ENCODE measurements around the gene PPP1R3E.
"Not testable (repeated sequence)": the region's sequence is repeated elsewhere in the genome, so short reads cannot be mapped to it uniquely, and the experiment has no call there.

The PPP1R3E gene

DNA sequence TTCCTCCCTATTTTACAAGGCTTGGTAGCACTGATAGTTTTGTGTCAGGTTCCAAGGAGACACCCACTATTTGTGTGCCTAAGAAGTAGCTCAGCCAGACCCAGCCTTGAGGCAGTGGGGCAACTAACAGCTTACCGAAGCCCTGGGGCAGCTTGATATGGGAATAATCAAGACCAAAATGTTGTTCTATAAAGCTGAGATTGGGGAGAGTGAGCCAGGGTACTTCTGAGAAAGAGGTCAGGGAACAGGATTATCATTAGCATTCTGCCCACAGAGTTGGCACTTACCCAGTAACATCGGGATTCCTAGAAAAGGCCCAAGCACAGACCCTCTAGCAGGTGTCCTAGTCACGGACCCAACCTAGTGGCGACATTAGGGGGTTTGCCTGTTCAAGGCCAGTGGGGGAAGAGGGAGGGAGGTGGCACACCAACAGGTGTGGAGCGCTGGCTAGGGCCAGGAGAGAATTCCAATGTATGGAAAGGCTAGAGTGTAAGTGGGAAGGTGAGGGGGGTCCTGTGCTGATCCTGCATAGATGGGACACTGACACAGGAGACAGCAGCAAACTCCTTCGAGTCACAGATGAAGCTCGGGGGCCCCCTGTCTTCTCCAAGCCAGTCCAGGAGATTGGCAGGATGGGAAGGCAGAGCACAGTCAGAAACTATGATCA is 4.9 kb downstream of the PPP1R3E start:
- DNase-seq: no peak

DNA sequence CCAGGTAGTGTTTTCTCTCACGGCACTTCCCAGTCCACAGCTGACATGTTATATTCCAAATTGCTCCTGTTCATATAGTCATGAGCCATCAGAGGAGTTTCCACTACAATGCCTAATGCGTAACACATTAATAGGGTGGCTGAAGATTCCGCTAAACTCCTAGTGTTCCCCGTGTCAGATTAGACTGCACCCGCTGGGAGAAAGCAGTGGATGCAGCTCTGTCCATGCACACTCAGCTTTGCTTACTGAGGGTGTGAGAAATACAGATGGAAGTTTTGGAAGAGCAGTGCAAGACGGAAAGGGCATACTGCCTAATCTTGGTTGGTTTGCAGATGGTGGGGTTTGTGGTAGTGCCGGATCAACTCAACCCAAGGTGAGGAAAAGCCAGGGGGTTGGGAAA is 5.6 kb downstream of the PPP1R3E start:
- DNase-seq: no peak

DNA sequence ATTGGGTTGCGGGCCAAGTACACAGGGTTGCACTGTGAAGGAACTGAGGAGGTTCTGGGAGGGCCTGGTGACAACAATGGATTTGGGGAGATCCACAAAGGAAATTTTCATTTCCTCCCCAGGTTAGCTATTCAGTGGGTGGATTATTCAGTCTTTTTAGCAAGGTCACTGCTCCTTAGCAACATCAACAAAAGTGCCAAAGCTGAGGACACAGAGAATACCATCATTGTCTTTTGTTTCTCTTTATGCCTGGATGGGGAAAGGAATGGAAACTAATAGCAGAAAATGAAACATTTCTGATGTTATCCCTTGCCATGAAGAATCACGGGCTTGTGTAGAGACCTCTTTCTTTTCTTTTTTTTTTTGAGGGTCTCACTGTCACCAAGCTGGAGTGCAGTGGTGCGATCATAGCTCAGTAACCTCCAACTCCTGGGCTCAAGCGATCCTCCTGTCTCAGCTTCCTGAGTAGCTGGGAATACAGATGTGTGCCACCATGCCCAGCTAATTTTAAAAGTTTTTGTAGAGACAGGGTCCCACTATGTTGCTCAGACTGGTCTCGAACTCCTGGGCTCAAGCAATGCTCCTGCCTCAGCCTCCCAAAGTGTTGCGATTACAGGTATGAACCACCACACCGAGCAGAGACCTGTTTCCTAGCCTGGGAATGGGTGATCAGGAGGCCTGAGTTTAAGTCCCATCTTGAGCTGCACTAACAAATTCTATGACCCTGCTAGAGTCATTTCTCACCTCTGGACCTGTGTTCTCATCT is 6.5 kb downstream of the PPP1R3E start:
- DNase-seq: no peak

DNA sequence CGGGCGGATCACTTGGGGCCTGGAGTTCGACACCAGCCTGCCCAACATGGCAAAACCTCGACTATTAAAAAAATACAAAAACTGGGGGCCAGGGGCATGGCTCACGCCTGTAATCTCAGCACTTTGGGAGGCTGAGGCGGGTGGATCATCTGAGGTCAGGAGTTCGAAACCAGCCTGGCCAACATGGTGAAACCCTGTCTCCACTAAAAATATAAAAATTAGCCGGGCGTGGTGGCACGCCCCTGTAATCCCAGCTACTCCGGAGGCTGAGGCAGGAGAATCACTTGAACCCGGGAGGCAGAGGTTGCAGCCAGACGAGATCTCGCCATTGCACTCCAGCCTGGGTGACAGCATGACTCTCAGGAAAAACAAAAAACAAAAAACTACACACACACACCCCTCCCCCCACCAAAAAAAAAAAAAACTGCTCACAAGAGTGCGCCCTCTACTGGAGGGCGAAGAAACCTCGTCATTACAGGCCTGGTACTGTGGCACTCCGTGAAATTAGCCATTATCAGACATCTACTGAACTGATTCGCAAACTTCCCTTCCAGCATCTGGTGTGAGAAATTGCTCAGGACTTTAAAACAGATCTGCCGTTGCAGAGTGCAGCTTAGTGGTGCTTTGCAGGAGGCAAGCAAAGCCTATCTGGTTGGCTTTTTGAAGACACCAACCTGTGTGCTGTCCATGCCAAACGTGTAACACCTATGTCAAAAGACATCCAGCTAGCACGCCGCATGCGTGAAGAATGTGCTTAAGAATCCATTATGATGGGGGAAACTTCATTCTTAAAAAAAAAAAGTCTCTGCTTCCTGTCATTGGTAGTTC is 7.7 kb downstream of the PPP1R3E start:
- DNase-seq: peak in 2 of 4 experiments; percentile 21 to 33

DNA sequence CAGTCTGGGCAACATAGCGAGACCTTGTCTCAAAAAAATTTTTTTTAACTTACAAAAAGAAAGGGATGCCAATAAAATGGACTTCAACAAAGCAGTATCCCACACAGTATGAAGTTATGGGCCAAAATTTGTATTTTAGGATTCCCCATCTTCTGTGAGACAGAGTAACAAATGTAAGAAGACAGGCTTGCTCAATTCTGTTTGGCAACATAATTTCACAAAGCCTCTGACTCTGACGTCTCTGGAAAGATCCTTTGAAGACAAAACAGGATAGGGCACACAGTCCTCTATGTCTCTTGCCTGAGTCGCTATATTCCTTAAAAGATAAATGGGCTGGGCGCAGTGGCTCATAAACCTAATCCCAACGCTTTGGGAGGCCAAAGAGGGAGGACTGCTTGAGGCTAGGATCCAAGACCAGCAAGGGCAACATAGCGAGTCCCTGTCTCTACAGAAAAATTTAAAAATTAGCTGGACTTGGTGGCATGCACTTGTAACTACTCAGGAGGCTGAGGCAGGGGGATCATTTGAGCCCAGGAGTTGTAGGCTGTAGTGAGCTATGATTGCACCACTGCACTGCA is 15.7 kb downstream of the PPP1R3E start:
- DNase-seq: no peak

DNA sequence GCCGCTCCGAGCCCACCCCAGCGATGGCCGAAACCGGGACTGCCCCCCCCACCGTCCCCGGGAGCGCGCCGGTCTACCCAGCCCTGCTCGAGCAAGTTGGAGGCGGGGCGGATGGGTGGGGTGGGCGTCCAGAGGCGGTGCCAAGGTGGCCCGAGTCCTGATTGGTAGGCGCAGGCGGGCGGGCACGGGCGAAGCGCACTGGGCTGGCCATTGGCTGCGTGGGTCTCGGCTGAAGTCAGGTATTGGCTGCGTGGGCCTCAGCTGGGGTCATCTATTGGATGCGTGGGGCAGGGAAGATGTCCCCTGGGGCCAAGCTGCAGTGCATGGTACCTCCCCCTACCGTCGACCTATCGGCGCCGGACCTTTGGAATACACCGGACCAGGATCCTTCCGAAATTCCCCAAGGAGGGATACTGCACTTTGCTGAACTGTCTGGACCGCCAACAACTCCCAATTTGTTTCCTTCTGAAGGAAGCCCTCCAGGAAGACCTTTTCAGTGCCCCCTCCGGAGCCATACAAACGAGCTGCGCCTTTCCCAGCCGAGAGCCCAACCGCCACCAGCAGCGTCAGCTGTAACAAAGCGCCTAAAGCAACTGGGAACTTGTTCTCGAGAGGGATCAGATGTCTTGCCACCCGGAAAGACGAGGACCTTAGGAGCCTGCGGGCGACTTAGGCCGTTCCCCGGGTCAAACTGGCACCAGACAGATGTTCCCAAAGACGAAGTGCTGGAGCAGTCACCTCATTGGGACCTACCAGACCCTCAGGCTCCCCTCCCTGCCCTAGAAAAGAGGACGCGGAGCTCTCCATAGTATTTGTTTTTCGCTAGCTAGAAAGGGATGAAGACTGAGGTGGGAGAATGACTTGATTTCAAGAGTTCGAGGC is 16.4 kb downstream of the PPP1R3E start, which contains the start of gene HOMEZ:
TSS of gene HOMEZ (minus strand) at position 113 of the 882 bp plus-strand sequence. CDS start 180 bp downstream, outside the sequence.
- DNase-seq: peak; percentile 91 to 98 (median 94)

DNA sequence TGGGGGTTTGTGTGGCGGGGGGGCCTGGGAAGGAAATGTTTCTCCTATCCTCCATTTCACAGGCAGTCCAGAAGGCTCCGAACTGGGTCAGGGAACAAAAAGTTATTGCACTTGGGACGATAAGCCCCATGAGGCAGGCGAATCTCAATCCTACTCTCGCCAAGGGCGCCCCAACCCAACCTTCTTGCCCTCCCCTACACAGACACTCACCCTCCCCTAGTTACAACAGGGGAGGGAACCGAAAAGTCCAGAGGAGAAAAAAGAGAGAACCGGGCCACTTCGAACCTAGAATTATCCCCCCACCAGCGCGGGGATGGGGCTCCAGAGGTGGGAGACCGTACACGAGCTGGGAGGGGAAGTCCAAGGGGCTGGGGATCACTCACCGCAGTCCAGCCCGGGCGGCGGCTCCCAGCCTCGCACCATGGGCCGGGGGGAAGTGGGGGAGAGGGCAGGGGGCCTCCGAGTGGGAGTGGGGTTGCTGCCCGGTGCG is 17.1 kb downstream of the PPP1R3E start:
- DNase-seq: peak in 1 of 4 experiments; percentile 25

DNA sequence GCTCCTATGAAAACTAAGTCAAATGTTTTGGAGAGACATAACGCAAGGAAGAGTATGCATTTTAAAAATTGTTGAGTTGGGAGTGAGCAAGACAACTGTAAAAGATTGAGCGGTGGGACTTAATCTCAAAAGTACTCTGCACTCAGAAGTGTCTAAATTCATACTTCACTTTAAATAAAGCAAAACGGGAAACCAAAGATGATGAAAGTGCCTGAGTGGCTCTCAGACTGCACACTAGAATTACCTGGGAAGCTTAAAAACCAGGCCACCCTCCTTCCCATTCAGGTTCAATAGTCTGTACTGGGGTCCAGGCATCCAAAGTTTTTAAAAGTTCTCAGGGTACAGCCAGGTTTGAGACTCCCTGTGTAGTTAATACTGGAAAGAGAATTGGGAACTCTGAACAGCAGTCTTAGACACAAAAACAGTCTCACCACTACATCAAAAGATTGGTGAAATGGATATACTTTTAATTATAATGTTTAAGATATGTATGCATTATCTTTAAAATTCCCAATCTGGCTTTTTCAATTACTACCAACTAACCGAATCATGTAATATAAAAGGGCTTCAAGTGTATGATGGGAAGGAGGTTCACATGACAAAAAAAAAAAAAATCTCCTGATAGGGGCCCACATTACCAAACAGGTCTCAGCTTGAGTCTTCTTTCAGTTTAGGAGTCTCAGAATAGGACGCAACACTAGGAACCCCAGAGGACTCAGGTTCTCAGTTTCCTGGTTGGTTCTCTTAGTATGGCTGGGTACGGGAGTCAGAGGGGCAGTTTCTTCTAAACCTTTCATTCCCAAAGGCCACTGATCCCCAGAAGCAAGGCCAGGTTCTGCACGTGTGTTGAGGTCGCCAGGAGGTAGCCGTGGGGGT is 17.8 kb downstream of the PPP1R3E start:
- DNase-seq: no peak

DNA sequence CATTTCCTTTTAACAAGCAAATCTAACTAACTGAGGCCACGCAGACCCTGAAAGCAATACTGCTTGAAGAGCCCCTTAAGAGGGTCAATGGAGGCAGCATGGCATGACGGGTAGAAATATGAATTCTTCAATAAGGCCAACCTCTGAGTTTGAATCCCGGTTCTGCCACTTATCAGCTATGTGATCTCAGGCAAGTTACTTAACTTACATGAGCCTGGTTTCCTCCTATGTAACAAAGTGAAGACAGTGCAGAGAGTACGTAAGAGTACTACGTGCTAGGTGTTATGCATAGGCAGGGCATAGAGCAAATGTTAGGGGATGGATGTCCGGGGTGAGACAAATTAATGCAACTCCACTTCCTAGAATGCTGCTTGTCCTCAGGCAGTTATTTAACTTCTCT is 21.4 kb downstream of the PPP1R3E start:
- DNase-seq: no peak

DNA sequence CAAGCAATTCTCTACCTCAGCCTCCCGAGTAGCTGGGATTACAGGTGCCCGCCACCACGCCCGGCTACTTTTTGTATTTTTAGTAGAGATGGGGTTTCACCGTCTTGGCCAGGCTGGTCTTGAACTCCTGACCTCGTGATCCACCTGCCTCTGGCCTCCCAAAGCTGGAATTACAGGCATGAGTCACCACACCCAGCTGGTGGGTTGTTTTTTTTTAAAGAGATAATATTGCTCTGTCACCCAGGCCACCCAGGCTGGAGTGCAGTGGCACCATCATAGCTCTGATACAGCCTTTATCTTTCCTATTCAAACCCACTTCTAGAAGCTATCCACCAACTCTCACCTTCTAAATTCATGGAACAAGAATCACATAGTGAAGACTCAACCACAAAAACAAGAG is 24.7 kb downstream of the PPP1R3E start:
- not testable (repeated sequence) for DNase-seq

DNA sequence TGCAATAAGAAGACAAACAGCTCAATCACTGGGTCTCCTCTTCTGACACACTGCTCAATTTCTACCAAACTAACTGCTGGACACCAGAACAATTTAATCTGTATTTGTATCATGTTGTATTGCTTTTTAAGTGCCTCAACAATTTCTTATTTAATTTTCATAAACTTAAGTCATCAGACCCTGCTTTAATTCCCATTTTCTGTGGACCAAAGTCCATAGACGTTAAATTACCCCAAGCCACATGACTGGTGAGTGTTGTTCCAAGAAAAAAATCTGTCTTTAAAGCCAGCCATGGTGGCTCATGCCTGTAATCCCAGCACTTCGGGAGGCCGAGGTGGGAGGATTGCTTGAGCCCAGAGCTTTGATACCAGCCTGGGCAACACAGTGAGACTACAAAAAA is 25.5 kb downstream of the PPP1R3E start:
- DNase-seq: no peak

DNA sequence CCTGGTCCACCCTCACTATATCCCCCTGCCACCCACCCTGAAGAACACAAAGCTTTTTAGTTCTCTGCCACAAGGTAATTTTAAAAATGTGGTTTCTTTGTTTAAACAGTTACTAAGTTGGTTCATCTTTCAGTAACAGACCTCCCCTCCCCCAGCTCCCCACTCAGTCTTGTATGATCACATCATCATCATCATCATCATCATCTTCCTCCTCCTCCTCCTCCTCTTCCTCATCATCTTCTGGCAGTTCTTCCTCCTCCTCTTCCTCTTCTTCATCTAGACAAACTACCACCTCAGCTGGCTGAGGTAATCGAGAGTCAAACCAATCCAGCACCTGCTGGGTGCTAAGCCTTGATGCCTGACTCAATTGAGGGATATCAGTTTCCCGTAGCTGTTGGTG is 27.2 kb downstream of the PPP1R3E start:
- DNase-seq: no peak

DNA sequence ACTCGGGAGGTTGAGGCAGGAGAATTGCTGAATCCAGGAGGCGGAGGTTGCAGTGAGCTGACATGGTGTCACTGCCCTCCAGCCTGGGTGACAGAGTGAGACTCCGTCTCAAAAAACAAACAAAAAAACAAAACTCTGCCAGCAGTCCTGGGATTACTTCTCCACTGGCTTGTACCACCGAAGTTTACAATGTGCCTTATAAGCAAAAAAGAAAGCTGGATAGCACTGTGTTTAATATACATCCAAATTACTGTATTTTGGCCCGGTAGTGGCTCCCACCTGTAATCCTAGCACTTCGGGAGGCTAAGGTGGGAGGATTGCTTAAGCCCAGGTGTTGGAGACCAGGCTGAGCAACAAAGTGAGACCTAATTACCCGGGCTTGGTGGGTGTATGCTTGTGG is 33.5 kb downstream of the PPP1R3E start:
- no peak for DNase-seq

DNA sequence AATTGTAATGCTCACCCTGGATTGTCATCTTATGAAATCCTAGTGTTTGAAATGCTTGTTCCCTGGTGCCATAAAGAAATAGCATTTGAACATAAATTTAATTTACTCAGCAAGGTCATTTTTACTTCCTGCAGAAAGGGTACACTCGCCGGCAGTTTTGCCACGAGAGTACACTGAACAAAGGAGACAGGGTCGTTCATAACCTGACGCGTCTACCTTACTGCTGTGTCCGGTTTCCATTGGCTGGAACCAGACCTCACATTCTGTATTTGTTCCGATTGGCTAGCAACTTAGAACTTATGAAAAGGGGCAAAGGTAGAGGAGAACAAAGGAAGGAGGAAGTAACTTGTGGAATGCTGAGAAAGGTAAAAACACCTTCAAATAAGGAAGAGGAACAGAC is 41.8 kb downstream of the PPP1R3E start:
- not testable (repeated sequence) for DNase-seq

DNA sequence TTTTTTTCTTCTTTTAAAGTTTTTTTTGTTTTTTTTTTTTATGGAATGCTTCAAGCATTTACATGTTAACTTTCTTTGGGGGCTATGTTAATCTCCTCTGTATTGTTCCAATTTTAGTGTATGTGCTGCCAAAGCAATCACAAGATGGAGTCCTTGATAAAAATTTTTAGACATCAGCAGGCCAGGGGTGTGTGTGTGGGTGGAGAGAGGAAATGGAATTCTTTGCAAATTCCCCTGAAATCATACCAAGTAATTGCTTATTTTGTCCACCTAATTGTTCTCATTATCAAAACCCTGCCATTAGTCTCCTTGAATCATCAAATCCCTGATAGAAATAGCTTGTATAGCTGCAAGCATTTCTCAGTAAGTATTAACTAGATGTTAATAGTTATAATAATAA is 43.2 kb downstream of the PPP1R3E start:
- no peak for DNase-seq

DNA sequence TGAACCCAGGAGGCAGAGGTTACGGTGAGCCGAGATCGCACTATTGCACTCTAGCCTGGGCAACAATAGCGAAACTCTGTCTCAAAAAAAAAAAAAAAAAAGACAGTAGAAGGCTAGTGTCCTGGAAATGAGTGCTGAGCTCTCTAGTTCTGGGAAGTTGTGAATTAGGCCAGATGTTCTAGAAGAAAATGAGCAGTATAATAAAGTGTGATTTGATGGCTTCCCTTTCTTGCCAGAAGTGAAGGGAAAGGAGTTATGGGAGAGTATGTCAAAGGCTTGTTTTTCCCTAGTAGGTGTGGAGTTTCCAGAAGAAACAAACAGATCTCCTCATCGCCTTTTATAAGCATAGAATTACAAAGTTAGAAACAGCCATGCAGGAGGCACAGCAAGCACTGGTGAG is 44.4 kb downstream of the PPP1R3E start:
- no peak for DNase-seq

DNA sequence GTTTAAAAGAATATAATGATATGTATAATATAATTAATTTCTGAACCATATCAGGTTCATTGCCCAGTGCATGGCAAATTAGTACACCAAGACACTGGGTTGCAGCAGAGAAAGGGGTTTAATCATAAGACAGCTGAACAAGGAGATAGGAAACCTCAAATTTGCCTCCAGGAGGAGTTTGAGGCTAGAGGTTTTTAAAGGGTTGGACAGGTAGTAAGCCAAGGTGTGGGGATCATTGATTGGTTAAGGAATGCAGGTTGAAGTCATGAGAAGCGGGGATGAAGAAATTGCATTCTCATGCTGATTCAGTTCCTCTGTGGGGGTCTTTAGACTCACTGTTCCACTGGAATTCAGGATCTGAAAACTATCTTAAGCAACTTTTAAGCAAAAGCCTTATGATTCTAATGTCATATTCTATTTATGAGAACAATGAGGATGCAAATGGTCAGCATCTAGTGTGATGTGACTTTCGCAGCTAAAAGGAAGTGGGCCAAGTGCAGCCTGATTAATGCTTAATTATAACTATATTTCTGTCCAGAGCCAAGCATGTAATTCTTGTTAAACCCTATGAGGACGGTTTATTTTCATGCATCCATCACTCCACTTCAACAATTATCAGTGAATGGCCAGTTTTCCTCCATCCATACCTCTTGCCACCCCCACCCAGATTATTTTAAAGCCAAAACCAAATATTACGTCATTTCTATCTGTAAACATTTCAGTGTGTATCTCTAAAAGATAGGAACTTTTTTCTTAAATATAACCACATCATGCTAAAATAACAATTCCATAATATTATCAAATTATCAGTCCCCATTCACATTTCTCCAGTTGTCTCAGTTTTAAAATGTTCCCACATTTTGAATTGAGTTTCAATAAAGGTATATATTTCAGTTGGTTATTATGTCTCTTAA is 50.0 kb downstream of the PPP1R3E start:
- DNase-seq: no peak

DNA sequence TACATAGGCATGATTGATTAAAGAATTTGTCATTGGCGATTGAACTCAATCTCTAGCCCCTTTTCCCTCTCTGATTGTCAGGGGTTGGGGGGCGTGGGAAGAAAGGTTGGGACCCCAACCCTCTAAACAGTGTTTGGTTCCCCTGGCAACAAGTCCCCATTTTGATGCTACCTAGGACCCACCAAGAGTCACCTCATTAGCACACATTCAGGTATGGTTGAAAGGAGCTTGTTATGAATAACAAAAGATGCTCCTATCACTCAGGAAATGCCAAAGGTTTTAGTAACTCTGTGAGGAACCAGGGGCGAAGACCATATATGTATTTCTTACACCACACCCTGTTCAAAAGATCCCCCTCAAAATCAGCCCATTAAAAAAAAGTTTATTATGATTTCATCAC is 50.7 kb downstream of the PPP1R3E start:
- DNase-seq: no peak

DNA sequence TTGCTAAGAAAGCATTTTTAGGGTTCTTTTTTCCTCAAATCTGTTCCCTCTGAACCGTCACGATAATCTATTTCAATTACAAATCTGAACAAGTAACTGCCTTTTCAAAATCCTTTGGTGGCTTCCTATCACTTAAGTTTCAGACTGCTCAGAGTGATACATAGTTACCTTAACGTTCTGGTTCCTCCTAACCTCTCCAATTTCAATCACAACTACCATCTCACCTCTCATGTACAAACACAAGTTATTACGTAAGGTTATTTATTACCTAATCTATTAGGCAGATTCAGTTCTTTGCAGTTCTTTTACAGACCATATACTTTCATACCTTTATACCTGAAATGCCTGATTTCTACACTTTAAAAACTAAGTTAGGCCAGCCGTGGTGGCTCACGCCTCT is 52.8 kb downstream of the PPP1R3E start:
- no peak for DNase-seq

DNA sequence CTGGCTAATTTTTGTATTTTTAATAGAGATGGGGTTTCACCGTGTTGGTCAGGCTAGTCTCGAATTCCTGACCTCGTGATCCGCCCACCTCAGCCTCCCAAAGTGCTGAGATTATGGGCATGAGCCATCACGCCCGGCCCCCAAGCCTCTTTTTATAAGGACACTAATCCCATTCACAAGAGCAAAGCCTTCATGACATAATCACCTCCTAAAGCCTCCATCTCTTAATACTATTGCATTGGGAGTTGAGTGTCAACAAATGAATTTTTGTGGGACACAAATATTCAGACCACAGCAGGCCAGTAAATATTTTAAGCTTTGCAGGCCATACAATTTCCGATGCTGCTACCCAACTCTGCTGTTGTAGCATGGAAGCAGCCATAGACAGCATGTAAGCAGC is 54.1 kb downstream of the PPP1R3E start:
- DNase-seq: no peak
